HG03108 (cell line): ENCODE results near the gene LAMP1.
"Not testable (repeated sequence)": the region's sequence is repeated elsewhere in the genome, so short reads cannot be mapped to it uniquely, and the experiment has no call there.

Experiments
- ATAC-seq: cut with Tn5 transposase; IDR thresholded peaks from one replicate; pipeline ENCODE4 v1.9.1; 2021; ENCODE audit warnings: moderate library complexity; ENCODE audit not compliant: unreplicated experiment

LAMP1 gene

GRCh38 chr13:113354831-113355610, 58.0 kb downstream of the LAMP1 start:
- ATAC-seq, result no peak

DNA sequence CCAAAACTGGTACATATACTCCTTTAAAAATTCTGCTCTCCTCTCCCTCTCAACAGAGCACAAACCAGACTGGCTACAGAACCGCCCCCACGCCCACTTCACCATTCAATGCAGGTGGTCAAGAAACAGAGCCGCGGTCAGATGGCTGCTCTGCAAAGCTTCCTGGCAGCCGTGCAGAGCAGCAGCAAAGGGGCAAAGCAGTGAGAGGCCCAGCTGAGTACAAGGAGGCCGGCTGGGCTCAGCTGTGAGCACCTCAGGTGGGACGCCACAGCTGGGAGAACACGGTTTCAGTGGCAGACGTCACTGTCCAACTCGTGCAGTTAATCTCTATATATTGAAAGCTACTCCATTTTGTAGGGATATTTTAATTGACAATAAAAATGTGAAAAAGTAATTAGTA, 58.6 kb downstream of the LAMP1 start:
- no peak for ATAC-seq

GRCh38 chr13:113356596-113356995, 59.6 kb downstream of the LAMP1 start:
- no peak for ATAC-seq

- ATAC-seq, result no peak
Measured at GRCh38 chr13:113357529-113357928, 60.5 kb downstream of the LAMP1 start.

DNA sequence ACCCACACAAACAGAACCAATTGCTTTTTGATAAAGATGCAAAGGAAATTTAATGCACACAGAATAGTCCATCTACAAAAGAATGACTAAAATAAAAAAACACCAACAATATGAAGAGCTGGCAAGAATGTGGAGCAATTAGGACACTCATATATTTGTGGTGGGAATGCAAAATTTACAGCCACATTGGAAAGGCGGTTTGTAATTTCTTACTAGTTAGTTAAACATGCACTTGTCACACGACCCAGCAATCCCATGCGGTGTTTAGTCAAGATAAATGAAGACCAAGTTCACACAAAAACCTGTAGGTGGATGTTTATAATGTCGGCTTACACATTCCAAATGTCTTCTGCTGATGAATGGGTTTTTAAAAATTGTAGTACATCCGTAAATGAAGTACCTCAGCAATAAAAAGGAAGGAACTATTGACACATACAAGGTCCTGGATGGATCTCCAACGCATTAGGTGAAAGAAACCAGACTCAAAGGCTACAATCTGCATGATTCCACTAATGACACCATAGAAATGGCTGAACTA, 61.7 kb downstream of the LAMP1 start:
- no peak for ATAC-seq

DNA sequence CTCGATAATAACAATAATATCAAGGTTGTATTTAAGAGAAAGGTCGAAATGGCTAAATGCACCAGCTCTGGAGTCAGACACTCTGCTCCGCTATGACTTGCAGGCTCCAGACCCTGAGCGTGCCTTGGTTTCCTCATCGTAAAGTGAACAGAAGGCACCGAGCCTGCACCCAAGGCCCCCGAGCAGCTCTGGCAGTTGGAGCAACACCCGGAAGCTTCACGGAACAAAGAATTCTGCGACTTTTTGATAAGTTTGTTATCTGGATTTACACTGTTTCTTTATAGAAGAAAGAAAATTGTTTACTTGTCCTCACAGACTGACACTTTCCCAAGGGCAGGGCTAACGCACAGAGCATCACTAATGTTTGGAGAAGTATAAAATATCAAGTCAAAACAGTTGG, 62.5 kb downstream of the LAMP1 start:
- ATAC-seq, result no peak

DNA sequence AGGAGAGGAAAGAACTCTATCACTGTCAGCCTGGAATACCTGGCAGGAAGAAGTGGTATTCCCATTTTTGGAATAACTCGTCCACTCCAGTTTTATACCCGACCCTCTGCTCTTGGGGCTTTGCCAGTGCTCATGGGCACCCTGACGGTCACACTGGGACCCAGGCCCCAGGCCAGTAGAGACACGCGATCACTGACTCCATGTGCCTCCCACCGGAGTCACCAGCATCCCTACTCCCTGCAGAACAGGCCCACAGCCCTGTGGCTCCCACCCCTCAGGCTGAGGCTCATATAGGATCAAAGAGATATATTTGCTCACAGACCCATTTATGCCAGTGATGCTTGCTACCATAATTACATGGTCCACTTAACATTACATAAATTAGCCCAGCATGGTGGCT, 63.4 kb downstream of the LAMP1 start:
- no peak for ATAC-seq

DNA sequence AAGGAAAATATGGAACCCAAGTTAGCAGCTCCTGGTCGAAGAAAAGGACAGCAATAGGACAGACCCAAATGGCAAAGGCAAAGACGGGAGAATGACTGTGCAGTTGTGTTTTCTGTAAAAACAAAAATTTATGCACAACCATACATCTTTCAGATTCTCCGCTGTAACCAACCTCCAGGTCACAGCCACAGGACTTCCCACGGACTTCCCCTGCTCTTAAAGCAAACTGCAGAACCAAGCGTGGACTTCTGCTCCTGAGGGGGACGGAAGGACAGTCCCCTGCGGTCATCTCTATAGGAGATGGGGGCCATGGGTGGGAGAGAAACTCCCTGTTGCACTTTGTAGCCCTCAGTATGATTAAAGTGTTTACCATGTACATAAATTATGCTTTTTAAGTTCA, 64.4 kb downstream of the LAMP1 start:
- no peak for ATAC-seq

DNA sequence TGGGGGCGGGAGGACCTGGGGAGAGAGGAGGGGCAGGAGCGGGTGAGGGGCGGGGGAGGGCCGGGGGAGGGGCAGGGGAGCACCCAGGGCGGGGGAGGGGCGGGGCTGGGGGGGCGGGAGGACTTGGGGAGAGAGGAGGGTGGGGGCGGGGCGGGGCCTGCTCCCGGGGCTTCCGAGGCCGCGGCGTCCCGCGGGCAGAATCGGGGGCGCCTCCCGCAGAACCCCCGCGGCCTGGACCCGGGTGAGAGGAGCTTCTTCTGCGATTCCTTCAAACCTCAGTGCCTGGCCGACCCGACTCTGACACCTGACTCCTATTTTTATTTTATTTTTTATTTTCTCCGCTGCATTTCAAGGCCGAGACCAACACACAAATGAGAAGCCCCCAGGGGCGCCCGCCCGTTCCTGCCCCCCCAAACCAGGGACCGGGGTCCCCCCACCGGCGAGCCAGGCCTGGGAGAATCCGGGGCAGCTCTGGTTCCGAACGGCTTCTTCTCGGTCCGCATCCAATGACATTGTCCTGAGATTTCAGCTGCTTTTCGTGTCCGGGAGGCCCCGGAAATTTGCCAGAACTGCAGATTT, 67.4 kb downstream of the LAMP1 start:
- no peak for ATAC-seq

- ATAC-seq, result no peak
Measured at GRCh38 chr13:113364901-113365582, 68.0 kb downstream of the LAMP1 start.

DNA sequence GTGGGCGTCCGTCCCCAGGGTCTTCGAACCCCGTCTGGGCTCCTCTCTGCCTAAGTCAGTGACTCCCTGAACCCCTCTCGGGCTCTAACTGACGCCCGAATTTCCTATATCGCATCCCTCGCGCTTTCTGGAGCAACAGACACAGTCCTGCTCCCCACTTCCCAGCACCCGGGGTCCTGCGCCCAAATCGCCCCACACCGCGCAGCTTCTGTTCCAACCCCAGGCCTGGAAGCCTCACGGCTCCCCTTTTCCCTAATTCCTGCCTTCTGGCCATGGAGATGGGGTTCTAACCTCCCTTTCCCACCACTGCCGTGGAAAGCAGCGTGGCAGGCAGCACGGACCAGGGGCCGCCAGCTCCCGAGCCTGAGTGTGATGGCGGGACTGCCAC, 68.5 kb downstream of the LAMP1 start:
- ATAC-seq, result no peak

DNA sequence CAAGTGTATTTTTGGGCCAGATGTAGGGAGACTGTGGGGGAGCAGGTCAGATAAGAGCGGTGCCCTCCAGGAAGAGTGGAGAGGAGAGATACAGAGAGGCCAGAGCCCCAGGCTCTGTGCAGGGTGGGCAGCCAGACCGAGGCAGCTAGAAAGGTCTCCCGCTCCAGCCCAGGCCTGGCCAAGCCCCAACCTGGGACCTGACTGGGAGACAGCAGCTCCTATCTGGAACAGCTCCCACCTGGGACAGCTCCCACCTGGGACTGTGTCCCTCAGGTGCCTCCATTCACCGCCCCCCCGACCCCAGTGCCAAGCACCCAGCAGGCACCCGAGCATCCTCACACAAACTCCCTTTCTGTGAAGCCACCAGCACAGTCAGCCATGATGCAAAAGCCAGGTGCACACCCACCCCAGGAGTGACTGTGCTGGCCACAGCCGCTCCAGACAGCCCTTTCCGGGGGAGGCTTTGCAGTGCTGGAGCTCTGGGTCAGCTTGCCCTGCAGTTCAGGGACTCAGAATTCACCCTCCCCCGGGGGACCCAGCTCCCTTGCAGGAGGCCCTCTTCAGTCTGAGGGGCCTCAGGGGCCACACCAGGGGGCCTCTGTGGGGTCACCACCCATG, 69.0 kb downstream of the LAMP1 start:
- no peak for ATAC-seq

DNA sequence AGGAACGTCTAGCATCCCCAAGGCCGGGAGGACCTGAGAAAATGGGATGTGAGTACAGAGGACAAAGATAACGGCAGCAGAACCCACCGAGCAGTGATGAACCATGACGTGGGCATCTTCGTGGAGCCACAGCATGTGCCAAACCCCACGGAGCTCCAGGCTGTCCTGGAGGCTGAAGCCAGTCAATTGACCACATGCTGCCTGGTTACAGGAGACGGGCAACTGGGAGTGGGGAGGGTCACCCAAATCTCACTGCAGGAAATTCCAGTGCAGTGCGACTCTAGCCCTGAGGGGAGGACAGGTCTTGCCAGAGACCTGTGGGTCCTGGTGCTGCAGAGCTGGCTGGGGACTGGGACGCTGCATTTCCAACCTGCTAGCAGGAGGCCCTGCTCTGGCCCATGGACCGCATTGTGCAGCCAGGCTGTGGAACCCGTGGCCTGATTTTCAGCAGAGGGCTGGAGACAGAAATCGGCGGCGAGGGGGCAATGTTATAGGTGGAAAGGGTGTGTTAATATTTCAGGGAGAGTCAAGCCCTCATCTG, 70.1 kb downstream of the LAMP1 start:
- no peak for ATAC-seq

- no peak for ATAC-seq
Measured at GRCh38 chr13:113367771-113368170, 70.7 kb downstream of the LAMP1 start.

GRCh38 chr13:113368353-113368752, 71.3 kb downstream of the LAMP1 start:
- not testable (repeated sequence) for ATAC-seq

GRCh38 chr13:113369189-113369588, 72.2 kb downstream of the LAMP1 start:
- ATAC-seq, result no peak

- no peak for ATAC-seq
Measured at GRCh38 chr13:113369881-113370280, 72.8 kb downstream of the LAMP1 start.

DNA sequence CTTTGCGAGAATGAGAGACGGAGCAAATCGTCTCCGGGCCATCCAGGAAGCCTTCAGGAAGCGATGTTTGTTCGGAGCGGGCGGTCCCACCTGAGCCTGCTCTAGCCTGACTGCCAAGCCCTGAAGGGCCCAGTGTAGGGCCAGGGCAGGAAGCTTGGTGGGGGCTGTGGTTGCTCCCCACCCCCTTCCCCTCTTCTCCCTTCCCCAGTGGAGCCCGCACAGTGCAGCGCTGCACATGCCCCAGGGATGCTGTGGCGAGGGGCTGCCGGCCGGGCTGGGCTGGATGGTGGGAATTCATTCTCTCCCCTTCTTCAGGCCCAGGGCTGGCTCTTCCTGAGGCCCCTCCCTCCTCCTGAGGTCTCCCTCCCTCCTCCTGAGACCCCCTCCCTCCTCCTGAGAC, 74.0 kb downstream of the LAMP1 start:
- ATAC-seq, result no peak

DNA sequence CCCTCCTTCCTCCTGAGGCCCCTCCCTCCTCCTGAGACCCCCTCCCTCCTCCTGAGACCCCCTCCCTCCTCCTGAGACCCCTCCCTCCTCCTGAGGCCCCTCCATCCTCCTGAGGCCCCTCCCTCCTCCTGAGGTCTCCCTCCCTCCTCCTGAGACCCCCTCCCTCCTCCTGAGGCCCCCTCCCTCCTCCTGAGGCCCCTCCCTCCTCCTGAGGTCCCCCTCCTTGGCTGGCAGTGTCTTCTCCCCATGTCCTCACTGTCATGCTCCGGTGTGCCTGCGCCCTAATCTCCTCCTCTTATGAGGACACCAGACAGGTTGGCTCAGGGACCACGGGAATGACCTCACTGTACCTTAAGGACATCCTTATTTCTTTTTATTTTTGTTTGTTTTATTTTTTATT, 74.7 kb downstream of the LAMP1 start:
- ATAC-seq, result not testable (repeated sequence)
